Measurements from ENCODE around the gene GIT1.
"Not testable (repeated sequence)": the region's sequence is repeated elsewhere in the genome, so short reads cannot be mapped to it uniquely, and the experiment has no call there.

Gene GIT1

GRCh38 chr17:29565643-29566472 lies 23.6 kb downstream of the GIT1 start:
- no peak for DNase-seq

DNA sequence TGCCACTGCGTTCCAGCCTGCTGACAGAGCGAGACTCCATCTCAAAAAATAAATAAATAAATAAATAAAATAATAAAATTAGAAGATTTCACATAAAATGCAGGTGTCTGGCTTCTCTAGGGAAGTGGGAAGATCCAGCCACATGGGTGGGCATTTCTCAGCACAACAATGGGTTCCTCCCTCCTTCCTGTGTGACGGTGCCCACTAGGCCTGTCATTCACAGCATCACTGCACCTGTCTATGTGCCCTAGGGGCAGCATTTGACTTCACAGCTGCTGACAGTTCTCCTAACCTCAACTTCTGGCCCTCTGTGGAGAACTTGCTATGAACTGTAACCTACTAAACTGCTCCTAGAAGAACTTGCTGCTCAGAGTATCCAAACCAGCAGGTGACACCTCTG lies 25.6 kb downstream of the GIT1 start:
- no peak for DNase-seq

GRCh38 chr17:29562615-29563014 lies 26.8 kb downstream of the GIT1 start:
- DNase-seq: no peak

GRCh38 chr17:29561554-29562517 lies 27.6 kb downstream of the GIT1 start:
- DNase-seq: no peak

DNA sequence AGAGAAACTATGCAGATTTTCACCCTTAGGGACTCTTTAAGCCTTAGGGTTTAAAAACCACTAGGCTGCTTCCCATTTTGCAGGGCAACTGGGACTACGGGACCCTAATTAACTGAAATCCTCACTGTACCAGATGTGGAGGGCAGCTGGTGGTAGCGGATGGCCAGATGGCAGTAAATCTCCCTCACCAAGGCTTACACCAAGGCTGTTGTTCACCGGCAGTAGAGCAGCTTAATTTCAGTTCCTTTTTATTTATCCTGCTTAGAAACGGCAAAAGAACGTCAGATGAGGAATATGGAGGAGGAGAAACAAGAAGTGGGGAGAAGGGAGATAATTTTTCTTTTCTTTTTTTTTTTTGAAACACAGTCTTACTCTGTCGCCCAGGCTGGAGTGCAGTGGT lies 29.1 kb downstream of the GIT1 start:
- peak; percentile 61 for DNase-seq

DNA sequence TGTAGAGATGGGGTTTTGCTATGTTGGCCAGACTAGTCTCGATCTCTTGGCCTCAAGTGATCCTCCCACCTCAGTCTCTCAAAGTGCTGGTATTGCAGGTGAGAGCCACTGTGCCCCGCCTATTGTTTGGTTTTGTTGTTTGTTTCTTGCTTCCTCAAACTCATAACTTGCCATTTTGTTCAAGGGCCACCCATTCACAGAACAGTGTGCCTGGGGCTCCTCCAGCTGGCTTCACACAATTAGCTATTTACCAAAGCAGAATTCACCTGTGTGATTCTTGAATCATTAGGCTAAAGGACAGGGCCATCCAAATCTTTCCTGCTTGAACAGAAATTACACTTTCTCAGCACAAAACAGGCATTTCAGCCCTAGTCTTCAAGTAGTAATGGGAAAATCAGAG lies 29.8 kb downstream of the GIT1 start:
- DNase-seq: no peak

DNA sequence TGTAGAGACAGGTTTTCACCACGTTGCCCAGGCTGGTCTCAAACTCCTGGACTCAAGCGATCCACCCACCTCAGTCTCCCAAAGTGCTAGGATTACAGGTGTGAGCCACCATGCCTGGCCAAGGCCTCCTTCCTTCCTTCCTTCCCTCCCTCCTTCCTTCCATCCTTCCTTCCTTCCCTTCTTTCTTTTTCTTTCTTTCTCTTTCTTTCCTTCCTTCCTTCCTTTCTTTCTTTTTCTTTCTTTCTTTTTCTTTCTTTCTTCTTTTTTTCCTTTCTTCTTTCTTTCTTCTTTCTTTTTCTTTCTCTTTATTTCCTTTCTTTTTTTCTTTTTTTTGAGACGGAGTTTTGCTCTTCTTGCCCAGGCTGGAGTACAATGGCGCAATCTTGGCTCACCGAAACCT lies 31.3 kb downstream of the GIT1 start:
- DNase-seq: not testable (repeated sequence)

DNA sequence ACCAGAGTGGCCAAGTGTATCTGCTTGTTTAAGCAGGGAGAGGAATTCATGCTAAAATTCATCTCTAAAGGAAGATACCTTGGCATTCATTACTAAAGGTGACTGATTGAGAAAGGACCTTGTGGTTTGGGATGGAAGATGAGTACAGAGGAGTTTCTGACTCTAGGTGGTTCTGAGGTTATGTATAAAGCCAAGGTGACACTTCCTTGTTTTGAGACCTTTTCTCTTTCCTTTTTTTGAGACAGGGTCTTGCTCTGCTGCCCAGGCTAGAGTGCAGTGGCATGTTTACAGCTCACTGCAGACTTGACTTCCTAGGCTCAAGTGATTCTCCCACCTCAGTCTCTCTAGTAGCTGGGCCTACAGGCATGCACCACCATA lies 31.7 kb downstream of the GIT1 start:
- no peak for DNase-seq

DNA sequence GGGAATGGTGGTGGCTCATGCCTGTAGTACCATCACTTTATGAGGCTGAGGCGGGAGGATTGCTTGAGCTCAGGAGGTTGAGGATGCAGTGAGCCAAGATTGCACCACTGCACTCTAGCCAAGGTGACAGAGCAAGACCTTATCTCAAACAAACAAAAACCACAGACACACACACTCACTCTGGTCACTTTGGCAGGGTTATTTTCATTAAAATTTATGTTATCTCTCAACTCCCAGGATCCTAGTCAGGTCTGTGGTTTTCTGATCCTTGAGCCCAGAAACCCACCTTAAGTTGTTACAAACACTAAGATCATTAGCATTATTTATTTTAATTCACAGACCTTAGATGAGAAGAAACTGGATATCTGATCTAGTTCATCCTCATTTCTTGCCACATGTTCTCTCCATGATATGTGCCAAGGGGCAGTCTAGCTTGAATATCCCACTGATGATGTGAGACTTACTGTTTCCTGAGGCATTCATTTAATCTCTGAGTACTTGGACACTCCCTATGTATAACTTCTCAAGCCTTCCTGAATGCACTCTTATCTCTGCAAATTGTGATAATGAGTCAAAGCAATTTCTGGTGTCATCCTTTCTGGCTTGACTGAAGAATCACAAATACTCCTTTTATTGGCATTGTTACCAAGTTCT lies 32.2 kb downstream of the GIT1 start:
- DNase-seq: no peak

DNA sequence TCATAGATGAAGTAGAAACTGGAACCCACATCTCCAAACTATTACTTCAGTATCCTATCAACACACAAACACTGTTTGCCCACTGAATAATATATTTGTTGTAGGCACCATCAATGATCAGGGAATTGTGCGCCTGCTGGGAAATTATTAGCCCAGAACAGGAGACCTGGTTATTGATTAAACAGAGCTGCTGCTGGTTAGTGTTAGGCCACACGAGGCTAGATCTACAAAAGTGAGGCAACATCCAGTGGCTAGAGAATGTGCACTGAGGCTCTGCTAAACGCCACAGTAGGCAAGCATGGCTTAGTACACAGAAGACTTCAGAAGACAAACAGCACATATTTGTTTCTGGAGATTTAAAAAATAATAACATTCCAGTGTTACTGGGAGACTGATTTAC lies 33.6 kb downstream of the GIT1 start:
- no peak for DNase-seq

DNA sequence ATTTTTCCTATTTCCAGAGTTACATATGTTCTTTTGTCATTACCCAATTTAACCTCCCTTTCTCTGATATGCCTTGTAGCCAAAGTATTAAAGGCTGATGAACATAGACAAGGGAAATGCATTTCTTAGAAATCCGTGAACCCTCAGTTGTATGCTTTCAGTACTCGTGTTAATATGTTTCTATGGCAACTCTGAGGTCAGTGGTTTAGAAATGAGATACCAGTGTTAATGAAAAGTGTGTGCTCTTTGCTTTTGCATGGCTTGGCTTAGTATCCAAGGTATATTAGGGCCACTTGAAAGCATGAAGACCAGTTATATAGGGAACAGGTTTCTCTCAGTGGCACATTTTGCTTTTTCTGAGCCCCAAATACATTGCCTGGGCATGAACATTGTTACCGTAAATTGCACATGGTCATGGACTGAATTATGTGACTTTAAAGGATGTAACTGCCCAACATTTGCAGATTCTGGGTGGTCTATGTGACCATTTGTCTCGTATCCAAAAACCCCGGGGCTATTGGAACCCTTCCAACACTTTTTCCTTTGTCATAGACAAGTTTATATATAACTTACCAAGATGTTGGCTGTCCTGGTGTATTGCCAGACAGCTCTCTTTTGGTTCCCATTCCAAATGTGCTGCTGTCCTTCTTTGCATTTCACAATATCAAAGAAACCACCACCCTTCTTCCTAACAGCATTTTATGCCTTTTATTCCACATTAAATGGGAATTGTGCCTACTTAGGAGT lies 40.1 kb downstream of the GIT1 start:
- DNase-seq: no peak

GRCh38 chr17:29546830-29547229 lies 42.6 kb downstream of the GIT1 start:
- DNase-seq: no peak

GRCh38 chr17:29546085-29546484 lies 43.4 kb downstream of the GIT1 start:
- DNase-seq: no peak

- no peak for DNase-seq
Observed at GRCh38 chr17:29544066-29544465, 45.4 kb downstream of the GIT1 start.

DNA sequence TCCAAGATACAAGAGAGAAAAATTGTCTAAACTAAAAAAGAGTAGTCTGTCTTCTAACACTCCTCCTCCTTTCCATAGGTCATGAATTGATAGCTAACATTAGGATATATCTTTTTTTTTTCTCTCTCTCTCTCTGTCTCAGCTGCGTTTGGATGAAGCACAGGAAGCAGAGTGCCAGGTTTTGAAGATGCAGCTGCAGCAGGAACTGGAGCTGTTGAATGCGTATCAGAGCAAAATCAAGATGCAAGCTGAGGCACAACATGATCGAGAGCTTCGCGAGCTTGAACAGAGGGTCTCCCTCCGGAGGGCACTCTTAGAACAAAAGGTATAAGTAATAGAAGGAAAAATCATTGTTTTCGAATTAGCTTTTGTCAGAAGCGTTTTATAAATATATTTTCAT lies 55.5 kb downstream of the GIT1 start:
- DNase-seq: no peak

DNA sequence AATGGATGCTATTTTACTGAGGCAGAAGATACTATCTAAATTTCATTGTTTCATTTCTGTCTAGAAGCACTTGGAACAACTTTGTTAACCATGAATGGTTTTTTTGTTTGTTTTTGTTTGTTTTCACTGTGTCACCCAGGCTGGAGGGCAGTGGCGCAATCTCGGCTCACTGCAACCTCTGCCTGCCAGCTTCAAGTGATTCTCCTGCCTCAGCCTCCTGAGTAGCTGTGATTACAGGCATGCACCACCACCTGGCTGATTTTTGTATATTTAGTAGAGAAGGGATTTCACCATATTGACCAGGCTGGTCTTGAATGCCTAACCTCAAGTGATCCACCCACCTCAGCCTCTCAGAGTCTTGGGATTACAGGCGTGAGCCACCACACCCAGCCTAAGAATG lies 63.1 kb downstream of the GIT1 start:
- DNase-seq: no peak

DNA sequence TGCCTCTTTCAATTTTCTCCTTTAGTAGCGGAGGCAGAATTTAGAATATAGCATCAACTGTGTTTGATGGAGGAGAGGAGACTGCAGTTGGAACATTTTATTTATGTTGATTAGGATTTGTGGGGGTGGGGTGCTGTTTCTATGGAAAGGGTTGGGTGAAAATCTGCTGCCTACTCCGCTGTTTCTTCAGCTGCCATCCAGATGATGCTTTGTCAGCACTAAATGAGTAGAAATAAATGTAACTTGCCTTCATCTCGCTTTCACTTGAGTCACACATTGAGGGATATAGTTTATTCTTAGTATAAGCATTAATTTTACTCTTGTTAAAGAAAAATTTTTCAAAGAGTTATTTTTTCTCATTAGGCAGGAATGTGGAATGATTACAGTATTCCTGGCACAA lies 64.8 kb downstream of the GIT1 start:
- DNase-seq: no peak

All from SIG-M5 (cell line).